ENCODE data around the gene DENND2D. TPM values are rescaled to one million over a fixed set of nuclear protein-coding genes. Genes with fewer than 3 reads are reported as not detected.

The DENND2D gene
- total and polyA plus RNA-seq, 12 donors: 37.0 to 62.9 (median 42.7) TPM

- WGBS, 4 donors: 63 to 71% (median 70%) methylated on average over 1 of the region's 1 CpG
- Histone ChIP-seq H3K27me3 (no peaks in the 10 kb centered on the region), H3K4me1 (replicated peaks in 1 of 2) (peaks cover 19% of the 10 kb centered on the region in 2 donors), H3K9me3 (replicated peaks in 1 of 3) (no peaks in the 10 kb centered on the region), H3K27ac (no peak overlapping the region), H3K4me3 (no peak overlapping the region), H3K36me3 (replicated peaks in 1 of 2) (no peaks in the 10 kb centered on the region)
- DNase-seq: no peak
- TF ChIP-seq POLR2A (IDR thresholded peaks at IDR 0.05): no peak
- intact Hi-C loops (cut with DNase I): no loop called here
These were observed 8.5 kb upstream of the DENND2D start for GRCh38 chr1:111208921-111209320.

- intact Hi-C loops (cut with DNase I): no loop called here
- TF ChIP-seq POLR2A (IDR thresholded peaks at IDR 0.05): no peak
- Histone ChIP-seq H3K27me3 (no peaks in the 10 kb centered on the region), H3K9me3 (replicated peaks in 1 of 3) (no peaks in the 10 kb centered on the region), H3K36me3 (replicated peaks in 1 of 2) (no peaks in the 10 kb centered on the region), H3K4me1 (replicated peaks in 1 of 2) (peaks cover 0 to 27% of the 10 kb centered on the region in 2 donors), H3K27ac (peak overlapping the region in 1 of 5 donors; percentile 91), H3K4me3 (no peak overlapping the region)
- 54 to 72% (median 65%) methylated on average over 2 of the region's 2 CpGs for WGBS, 4 donors
- DNase-seq: no peak
These were observed 5.2 kb upstream of the DENND2D start for GRCh38 chr1:111205714-111206050.

GRCh38 chr1:111204983-111205713, 4.7 kb upstream of the DENND2D start:
- peak overlapping the region in 1 of 4 donors; percentile 81 for H3K4me3 ChIP-seq
- H3K36me3 ChIP-seq (replicated peaks in 1 of 2): no peaks in the 10 kb centered on the region
- WGBS, 4 donors: 57 to 61% (median 60%) methylated on average over 9 of the region's 9 CpGs
- H3K9me3 ChIP-seq (replicated peaks in 1 of 3): no peaks in the 10 kb centered on the region
- no peak for DNase-seq
- intact Hi-C loops (cut with DNase I): no loop called here
- peak overlapping the region in 3 of 5 donors; percentile 57 to 91 (median 84) for H3K27ac ChIP-seq
- H3K27me3 ChIP-seq: no peaks in the 10 kb centered on the region
- TF ChIP-seq POLR2A (IDR thresholded peaks at IDR 0.05) (no peak), CTCF (IDR thresholded peaks at IDR 0.05) (no peak)
- H3K4me1 ChIP-seq (replicated peaks in 1 of 2): peaks cover 5 to 33% of the 10 kb centered on the region in 2 donors

- intact Hi-C loops (cut with DNase I): no loop called here
- Histone ChIP-seq H3K4me3 (peak overlapping the region in 3 of 4 donors; percentile 37 to 81 (median 70)), H3K36me3 (replicated peaks in 1 of 2) (no peaks in the 10 kb centered on the region), H3K9me3 (replicated peaks in 1 of 3) (no peaks in the 10 kb centered on the region), H3K4me1 (replicated peaks in 1 of 2) (peaks cover 12 to 40% of the 10 kb centered on the region in 2 donors), H3K27ac (peak overlapping the region in 4 of 5 donors; percentile 17 to 91 (median 70)), H3K27me3 (no peaks in the 10 kb centered on the region)
- TF ChIP-seq CTCF (IDR thresholded peaks at IDR 0.05): no peak
- peak; percentile 43 to 51 for TF ChIP-seq POLR2A (IDR thresholded peaks at IDR 0.05)
- peak; percentile 53 to 72 (median 64) for DNase-seq
- WGBS, 4 donors: 2 to 19% (median 6%) methylated on average over 5 to 61 of the region's 61 CpGs
These were observed 3.9 kb upstream of the DENND2D start for GRCh38 chr1:111204201-111204982.

GRCh38 chr1:111203681-111204200, 3.3 kb upstream of the DENND2D start:
- peaks cover 14 to 44% of the 10 kb centered on the region in 2 donors for H3K4me1 ChIP-seq (replicated peaks in 1 of 2)
- intact Hi-C loops (cut with DNase I): no loop called here

More at GRCh38 chr1:111203681-111204200, 3.3 kb upstream of the DENND2D start:
- no peaks in the 10 kb centered on the region for H3K9me3 ChIP-seq (replicated peaks in 1 of 3)
- TF ChIP-seq CTCF (IDR thresholded peaks at IDR 0.05) (no peak), POLR2A (IDR thresholded peaks at IDR 0.05) (peak in 1 of 2 donors; percentile 28)
- peak; percentile 75 to 93 (median 87) for DNase-seq
- no peaks in the 10 kb centered on the region for H3K27me3 ChIP-seq
- H3K4me3 ChIP-seq: peak overlapping the region in 3 of 4 donors; percentile 37 to 81 (median 70)
- WGBS, 4 donors: 3 to 33% (median 8%) methylated on average over 7 to 41 of the region's 41 CpGs
- peak overlapping the region in 4 of 5 donors; percentile 17 to 91 (median 70) for H3K27ac ChIP-seq
- H3K36me3 ChIP-seq (replicated peaks in 1 of 2): no peaks in the 10 kb centered on the region
